Hippocampal formation (tissue), 2 donors: ENCODE measurements around the gene GTF2H4.
A peak's percentile ranks its signal among the peaks of the same experiment; 100 is the strongest.
"Not testable (repeated sequence)": the region's sequence is repeated elsewhere in the genome, so short reads cannot be mapped to it uniquely, and the experiment has no call there.

Source experiments
- DNase-seq, 2 donors: peaks; one replicate each; lab custom pipeline; 2025; lab: John Stamatoyannopoulos, UW

The GTF2H4 gene

DNA sequence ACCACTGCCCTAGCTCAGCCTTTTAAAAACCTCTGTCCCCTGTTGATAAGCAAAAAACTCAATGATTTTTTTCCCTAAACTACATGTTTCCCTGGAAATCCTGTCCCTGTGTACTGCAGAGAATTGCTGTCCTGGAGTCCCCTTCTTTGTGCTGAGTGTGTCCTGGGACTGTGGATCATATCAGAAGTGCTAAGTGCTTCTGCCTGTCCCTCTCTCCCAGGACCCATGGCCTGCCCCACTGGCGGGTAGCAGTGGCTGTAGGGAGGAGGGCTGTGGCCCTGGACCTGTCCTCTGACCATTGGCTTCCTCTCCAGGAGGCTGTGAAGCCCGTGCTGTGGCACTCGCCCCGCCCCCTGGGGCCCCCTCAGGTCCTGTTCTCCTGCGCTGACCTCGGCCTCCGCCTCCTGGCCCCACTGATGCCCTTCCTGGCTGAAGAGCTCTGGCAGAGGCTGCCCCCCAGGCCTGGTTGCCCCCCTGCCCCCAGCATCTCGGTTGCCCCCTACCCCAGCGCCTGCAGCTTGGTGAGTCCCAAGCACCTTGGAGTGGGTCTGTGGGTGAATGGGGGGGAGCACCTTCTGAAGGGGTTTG, 16.1 kb downstream of the GTF2H4 start:
- not testable (repeated sequence) for DNase-seq

DNA sequence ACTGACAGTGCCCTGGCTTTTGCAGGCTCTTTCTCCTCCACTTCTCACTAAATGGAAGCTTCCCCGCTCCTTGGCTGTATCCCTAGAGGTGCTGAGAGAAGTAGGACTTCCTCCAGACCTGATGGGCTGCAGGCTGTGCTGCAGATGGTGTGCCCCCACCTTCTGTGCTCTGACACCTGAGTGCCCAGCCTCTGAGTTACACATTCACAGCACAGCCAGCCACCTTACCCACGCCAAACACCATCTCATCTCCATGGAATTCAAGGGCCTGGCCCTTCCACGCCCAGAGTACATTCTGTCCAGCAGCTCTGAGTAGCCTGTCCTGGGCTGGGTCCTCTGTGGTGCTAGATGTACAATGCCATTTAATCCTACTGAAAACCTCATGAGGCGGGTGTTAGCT, 18.6 kb downstream of the GTF2H4 start:
- DNase-seq = no peak

DNA sequence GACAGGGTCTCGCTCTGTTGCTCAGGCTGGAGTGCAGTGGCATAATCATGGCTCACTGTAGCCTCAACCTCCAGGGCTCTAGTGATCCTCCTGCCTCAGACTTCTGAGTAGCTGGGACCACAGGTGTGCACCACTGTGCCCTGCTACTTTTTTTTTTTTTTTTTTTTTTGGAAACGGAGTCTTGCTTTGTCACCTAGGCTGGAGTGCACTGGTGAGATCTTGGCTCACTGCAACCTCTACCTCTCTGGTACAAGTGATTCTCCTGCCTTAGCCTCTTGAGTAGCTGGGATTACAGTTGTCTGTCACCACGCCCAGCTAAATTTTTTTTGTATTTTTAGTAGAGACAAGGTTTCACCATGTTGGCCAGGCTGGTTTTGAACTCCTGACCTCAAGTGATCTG, 19.1 kb downstream of the GTF2H4 start:
- not testable (repeated sequence) for DNase-seq

DNA sequence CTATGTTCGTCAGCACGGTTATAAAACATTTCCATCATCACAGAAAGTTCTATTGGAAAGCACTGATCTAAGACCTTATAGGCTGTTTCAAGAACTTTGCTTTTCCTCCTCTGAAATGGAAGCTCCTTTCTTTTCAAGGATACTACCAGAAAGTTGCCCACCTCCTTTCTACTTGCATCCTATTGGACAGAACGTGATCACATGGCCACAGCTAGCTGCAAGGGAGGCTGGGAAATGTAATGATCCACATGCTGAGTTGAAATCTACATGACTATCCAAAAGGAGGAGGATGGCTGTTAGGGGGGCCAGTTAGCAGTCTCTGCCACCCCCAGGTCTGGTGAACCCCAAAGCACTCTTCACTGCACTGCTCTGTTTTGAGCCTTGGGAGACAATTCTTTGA, 20.7 kb downstream of the GTF2H4 start:
- no peak for DNase-seq

DNA sequence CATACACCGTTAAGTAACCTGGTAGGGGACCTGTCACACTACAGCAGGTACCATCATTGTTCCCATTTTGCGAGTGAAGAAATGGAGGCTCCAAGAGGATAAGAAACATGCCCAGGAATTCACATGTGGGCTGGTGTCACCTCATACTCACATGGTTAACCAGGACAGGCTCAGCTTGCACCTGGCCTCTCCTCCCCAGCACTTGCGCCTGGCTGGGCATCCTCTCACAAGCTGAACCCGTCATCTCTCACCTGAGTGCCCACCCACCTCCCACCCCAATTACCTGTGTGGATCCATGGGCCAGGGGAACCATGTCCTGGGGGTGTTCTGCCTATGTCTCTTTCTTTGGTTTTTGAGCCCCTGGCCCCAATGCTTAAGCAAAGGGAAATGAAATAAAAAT, 22.5 kb downstream of the GTF2H4 start:
- DNase-seq = no peak

DNA sequence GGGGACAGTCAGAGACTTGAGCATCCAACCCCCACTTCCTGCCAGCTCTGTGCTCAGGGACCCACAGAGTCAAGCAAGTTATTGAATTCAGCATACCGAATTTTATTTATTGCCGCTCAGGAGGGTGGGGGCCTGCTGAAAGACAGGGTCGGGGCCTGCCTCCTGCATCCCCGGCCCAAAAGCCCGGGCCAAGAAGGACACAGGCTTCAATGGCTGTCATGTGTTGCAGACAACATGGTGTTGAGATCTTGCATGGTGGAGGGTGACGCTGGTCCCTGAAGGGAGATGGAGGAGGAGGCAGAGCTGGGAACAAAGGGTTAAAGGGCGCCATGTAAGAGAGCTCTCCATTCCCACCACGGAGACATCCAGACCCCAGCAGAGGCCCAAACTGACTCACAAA, 23.3 kb downstream of the GTF2H4 start:
- DNase-seq = no peak

DNA sequence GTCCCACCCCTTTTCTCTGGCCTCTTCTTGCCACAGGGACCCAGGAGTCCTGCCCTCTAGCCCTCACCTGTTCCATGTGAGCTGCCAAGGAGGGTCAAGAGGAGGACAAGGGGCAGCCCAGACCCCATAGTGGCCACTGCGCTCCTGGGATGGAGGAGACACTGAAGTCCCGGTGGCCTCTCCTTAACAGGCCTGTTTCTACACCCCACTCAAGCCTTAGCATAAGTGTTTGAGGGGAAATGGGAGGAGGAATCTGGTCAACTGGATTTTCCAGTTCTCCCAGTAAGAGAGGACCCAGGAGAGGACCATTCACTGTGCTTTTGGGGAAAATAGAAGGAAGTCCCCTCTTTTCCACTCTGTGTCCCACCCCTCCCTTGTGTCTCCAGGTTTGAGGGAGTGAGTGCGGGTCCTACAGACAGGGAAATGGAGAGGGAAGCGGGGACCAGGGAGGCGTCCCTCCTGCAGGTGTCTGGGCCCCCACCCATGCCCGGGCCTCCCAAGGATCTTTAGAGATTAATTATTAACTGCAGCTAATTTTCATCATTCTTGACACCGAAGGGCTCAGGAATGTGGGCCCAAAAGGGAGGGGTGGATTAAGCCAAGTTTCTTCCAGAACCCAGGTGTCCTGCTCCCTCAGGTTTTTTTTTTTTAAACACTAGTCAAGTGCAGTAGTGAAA, 24.1 kb downstream of the GTF2H4 start, which contains the start of gene SFTA2:
SFTA2 (minus strand) TSS at position 202 of the 677 bp plus-strand sequence; CDS start at position 128, 74 bp downstream.
- no peak for DNase-seq

DNA sequence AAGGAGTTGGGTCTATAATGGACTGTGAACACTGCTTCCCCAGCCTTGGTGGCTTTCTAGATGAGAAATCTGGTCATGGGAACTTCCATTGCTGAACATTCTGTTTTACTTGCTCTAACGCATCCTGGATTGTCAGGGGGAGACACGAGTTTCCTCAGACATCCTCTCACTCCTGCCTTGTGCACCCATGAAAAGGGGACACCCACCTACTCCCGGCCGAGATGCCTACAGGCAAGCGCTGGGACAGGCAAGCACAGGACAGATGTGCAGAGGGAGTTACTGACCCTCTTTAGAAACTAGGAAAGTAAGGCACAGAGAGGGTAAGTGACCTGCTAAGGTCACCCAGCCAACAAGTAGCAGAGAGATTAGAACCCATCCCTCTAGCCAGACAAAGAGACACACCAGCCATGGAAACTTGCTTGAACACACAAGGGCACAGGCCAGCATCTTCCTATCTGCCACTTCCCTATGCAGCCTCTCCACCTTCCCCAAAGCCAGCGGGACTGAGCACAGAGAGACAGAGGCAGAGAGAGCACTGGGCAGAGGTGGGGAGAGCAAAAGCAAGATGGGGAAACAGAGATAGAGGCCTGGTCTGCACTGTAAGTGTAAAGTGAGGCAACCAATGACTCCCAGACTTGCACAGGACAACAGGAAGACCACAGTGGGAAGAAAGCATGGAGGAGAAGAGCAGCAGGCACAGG, 24.8 kb downstream of the GTF2H4 start:
- DNase-seq = no peak

DNA sequence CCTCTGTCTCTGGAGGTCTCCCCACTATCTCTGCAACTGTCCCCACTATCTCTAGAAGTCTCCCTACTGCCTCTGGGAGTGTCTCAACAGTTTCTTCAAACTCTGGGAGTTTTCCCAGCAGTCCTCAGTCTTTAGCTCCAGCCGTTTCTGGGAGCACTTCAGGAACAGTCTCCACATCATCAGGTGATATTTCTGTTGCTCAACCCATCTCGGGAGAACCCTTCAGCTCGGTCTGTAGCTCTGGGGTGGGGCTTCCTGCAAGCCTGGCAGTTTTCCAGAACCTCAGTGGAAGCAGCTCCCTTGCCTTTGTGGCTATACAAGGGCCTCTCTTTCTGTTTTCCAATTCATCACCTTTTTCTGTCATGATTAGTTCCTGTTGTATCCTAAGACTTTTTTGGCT, 27.0 kb downstream of the GTF2H4 start:
- no peak for DNase-seq

DNA sequence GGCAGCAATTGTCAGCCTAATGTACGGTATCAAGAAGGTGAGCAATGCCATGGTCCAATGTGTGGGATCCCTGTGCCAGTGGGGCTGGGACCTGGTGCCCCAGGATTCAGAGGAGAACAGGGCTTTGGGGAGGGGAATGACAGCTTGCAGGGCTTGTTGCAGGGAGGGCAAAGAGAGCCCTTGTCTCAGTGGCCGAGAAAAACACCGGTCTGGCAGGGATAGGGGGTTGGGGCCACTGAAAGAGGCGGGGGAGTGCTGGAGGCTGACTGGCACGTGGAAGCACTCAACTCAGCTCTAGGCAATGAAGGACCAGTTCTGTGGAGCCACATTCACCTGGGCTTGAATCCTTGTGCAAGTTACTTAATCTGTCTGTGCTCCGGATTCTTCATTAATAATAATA, 29.3 kb downstream of the GTF2H4 start:
- DNase-seq = no peak

DNA sequence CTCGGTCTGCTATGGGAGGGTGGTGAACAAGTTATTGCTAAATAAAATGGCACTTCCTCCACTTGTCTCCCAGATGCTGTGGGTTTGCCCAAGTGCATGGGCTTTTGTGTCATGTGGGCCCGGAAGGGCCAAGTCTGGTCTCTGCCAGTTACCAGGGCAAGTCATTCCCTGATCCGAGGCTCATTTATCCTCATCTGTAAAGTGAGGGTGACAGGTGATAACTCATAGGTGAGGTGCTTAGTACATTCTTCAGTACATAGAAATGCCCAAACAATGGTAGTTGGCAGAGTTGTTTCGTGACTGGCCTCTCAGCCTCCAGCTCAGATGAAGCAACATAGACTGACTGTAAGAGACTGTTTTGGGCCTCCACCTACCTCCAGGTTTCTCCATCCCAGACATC, 30.7 kb downstream of the GTF2H4 start:
- DNase-seq = peak in 1 of 2 donors; percentile 16

DNA sequence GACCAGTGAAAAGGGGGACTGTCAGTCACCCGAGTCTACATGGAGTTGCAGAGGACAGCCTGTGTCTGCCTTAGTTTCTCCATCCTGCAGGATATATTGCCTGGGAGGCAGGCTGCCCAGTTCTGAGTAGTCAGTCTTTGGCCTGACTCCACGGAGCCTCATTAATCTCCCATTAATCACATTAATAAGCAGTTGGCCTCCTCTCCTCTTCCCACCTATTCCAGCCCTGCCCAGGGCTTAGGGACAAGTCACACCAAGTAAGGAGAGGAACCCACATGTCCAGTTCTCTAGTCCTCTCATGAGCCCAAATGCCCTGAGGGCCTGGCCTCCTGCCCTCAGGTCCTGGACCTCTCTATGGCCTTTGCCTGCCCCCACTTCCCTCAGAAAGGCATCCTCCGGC, 31.5 kb downstream of the GTF2H4 start:
- DNase-seq = no peak

DNA sequence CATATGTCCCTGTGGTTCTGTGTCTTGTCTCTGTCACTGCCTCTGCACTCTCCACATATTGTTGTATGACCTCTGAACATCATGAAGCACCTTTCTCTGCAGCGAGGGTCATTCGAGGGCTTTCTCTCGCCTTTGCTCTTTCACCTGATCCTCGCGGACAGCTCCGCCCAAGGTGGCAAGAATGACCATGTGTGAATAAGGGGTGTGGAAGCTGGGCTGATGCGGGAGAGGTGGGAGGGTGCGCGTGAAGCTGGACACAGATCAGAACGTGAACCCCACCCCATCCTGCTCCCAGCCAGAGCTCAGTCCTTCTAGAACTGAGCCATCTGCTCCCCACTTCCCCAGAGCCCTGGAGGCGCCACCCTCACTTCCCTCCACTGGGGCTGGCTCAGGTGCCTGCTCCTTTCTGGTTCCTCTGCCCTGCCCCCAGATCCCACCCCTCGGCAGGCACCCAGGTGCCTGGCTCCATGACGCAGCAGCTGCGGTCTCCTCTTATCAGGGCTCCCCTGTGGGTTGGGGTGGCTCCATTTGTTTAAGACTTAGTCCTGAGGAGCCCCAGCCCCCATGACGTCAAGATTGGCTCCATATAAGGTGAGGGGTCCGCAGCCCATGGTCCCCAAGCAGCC, 32.5 kb downstream of the GTF2H4 start, which contains the start of gene MUCL3:
MUCL3 (plus strand) TSS at position 613 of the 626 bp plus-strand sequence. CDS start 27 bp downstream, outside the sequence.
- no peak for DNase-seq

DNA sequence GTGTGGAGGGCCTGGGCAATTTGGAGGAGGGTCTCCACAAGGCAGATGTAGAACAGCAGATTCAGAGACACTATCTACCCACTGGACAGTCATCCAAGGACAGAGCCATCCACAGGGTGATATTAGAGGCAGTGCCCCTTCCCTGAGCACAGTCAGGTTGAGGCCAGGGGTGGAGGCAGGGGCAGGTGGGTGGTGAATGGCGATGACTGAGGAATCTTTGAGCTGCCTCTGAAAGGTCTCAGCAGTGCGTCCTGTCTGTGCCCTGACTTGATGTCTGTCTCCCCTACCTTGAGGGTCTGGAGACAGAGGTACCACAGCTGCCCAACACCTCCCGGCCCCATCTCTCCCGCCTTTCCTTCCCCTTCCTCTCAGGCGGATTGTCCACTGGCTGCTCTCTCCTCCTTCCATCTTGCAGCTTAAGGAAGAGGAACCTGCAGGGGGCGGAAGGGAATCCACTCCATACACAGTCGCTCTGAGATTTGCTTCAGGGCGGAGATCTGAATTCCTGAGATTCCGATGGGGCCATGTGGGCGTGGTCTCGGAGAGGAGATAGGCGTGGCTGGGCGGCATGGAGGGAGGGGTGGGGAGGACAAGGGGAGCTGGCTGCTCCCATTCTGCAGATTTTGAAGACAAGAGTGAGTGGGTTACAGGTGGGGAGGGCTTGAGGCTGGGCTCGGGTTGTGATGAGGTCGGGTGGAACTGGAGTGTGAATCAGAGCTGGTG, 34.5 kb downstream of the GTF2H4 start:
- no peak for DNase-seq

DNA sequence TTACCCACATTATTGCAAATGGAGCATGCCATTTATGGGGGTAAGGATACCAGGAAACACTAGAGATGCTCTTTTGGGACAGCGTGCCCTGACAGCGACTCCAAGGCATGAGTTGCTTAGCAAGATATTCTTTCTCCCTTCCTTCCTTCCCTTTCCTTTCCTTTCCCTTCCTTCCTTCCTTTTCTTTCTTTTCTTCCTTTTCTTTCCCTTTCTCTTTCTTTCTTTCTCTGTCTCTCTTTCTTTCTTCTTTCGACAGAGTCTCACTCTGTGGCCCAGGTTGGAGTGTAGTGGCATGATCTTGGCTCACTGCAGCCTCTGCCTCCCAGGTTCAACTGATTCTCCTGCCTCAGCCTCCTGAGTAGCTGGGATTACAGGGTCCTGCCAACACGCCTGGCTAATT, 36.0 kb downstream of the GTF2H4 start:
- no peak for DNase-seq

DNA sequence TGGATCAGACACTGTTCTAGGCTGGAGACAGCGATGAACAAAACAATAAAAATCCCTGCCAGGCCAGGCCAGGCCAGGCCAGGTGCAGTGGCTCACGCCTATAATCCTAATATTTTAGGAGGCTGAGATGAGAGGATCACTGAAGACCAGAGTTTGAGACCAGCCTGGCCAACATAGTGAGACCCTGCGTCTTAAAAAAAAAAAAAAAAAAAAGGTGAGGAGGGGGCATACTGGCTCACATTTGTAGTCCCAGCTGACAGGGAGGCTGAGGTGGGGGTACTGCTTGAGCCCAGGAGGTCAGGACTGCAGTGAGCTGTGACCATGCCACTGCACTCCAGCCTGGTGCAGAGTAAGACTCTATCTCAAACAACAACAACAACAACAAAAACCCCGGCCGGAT, 37.3 kb downstream of the GTF2H4 start:
- no peak for DNase-seq

DNA sequence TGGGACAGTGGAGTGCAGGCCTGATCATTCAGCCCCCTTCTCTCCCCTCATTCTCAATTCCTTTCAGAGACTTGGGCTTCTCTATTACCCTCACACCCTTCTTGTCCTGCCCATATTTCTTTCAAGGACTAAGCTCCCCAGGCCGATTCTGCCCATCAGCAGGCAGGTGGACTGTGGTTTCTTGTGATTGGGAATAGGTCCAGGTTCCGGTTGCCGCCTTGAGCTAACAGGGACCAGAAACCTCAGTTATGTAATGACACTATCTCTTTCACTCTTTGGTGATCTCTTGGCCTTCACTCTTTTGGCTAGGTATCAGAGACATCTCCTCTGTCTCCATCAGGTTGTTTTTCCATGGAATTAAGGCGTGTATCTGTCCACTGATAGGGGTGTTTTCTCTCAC, 39.2 kb downstream of the GTF2H4 start:
- DNase-seq = no peak

DNA sequence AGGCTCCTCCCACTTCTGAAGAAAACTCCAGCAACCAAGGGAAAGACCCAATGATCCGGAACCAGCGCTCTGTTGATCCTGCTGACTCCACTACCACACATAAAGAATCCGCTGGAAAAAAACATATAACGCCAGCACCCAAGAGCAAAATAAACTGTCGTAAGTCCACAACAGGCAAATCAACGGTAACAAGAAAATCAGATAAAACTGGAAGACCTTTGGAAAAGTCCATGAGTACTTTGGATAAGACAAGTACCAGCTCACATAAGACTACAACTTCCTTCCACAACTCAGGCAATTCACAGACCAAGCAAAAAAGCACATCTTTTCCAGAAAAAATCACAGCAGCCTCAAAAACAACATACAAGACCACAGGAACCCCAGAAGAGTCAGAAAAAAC, 40.8 kb downstream of the GTF2H4 start:
- no peak for DNase-seq

DNA sequence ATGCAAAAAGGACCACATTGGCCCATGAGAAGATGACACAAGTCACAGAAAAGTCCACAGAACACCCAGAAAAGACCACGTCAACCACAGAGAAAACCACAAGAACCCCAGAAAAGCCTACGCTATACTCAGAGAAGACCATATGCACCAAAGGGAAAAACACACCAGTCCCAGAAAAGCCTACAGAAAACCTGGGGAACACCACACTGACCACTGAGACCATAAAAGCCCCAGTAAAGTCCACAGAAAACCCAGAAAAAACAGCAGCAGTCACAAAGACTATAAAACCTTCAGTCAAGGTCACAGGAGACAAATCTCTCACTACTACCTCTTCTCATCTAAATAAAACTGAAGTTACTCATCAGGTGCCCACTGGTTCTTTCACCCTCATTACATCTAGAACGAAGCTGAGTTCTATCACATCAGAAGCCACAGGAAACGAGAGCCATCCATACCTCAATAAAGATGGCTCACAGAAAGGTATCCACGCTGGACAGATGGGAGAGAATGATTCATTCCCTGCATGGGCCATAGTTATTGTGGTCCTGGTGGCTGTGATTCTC, 44.0 kb downstream of the GTF2H4 start:
- no peak for DNase-seq

DNA sequence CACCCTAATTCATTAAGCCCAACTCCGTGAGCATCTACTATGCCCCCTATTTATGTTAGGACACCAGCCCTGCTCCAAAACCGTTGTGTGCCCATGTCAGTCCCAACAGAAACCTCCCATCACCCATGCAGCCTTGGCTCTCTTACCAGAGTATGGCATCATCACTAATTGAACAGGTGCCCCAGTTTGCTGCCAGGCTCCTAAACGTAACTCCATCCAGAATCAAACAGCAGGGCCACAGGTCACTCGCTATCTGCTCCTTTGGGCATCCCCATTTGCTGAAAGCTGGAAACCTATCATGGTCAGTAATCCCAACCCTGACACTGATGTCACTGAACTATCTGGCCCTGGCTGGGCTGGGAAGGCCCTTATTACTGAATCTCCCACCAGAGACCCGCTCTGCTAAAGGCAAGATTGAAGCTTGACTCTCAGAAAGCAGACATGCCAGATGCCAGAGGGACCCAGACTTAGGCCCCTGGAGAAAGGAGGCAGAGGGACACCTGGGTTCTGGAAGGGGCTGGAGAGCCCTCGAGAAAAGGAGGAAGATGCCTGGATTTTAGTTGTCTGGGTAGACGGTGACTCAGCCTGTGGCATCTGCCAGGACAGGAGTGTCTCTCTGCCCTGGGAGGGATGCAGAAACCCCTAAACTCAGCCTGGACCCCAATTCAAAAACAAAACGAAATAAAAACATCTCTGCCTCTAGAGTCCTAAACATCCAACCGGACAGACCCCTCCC, 46.8 kb downstream of the GTF2H4 start:
- DNase-seq = no peak
